Large intestine (tissue), 3 donors: ENCODE measurements around the gene SREK1IP1. TPM values are rescaled to one million over a fixed set of nuclear protein-coding genes. Genes with fewer than 3 reads are reported as not detected.

Source experiments
- DNase-seq, 2 donors: peaks; one replicate each; pipeline versions ENCODE4 v3.0.0 to v3.0.0-alpha.2; 2013
- H3K27ac ChIP-seq: one replicate; pipeline ENCODE4 v1.5.1; 2013; ENCODE audit warnings: low read length
- H3K27me3 ChIP-seq: 2 replicates; pipeline ENCODE4 v1.6.1; 2013; ENCODE audit warnings: low read length; ENCODE audit not compliant: control insufficient read depth, insufficient read depth
- H3K36me3 ChIP-seq: 2 replicates; pipeline ENCODE4 v1.6.1; 2013; ENCODE audit warnings: low read length; ENCODE audit not compliant: control insufficient read depth, insufficient read depth
- H3K4me1 ChIP-seq: one replicate; pipeline ENCODE4 v1.6.1; 2013; ENCODE audit warnings: low read length; ENCODE audit not compliant: control insufficient read depth, insufficient read depth
- H3K4me3 ChIP-seq: one replicate; pipeline ENCODE4 v1.5.1; 2013; ENCODE audit warnings: low read length
- H3K9me3 ChIP-seq: one replicate; pipeline ENCODE4 v1.6.1; 2013; ENCODE audit warnings: mild to moderate bottlenecking, low read depth, low read length, moderate library complexity; ENCODE audit not compliant: control insufficient read depth
- WGBS: methylation state at CpG from one replicate; pipeline ENCODE4 v1.1.5; 2013; ENCODE audit warnings: low lambda C conversion rate; ENCODE audit not compliant: insufficient coverage; 5-methylcytosine and 5-hydroxymethylcytosine counted together
- polyA plus RNA-seq: library from polyadenylated mRNA; unstranded; fragments of 120-200 nt; gene quantifications from one replicate; pipeline ENCODE4 v1.2.1, GENCODE V29; 2013

SREK1IP1 gene
- polyA plus RNA-seq, 1 donor, result 14.7 TPM

DNA sequence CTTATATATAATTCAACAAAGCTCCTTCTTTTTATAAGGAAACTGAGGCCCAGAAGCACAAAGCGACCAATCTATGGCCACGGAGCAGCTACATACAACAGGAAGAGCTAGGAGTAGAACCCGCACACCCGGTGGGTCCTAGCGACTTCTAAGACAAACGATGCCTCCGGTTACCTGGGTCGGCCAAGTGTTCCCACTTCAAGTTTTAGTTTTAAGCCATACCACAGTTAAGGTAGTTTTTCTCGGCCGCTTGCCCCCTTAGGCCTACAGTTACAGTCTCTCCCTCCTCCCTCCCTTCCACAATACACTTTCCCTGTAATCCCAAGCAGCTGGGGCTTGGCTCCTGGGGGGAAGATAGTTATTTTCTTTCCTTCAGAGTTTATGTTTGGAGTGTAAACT, 533 bp downstream of the SREK1IP1 start:
- H3K4me1 ChIP-seq, result peaks cover 24% of the 10 kb centered on the region
- DNase-seq, result no peak

DNA sequence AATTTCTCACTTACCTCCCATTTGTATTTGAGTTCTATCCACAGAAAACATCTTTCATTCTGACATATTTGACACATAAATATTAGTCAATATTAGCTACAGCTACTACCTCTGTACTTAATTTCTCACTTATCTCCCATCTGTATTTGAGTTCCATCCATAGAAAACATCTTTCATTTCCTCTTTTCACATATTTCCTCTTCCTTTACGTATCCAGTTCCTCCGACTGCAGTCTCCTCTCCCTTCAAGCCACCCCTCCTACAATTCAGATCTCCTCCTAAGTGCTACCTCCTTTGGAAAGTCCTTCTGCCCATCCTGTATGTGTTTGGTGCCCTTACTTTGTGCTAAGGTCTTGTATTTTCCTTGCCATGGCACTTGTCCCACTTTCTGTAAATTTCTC, 1.6 kb downstream of the SREK1IP1 start:
- Histone ChIP-seq H3K27ac (no peak overlapping the region), H3K4me3 (peak overlapping the region; percentile 72), H3K4me1 (peaks cover 24% of the 10 kb centered on the region), H3K9me3 (no peaks in the 10 kb centered on the region), H3K36me3 (peaks cover 11% of the 10 kb centered on the region), H3K27me3 (no peaks in the 10 kb centered on the region)
- WGBS, result no CpG with 5 or more reads among the region's 2 CpGs
- DNase-seq, result no peak

More for the DNA sequence above, 533 bp downstream of the SREK1IP1 start:
- H3K27ac ChIP-seq, result peak overlapping the region; percentile 83
- 20% methylated on average over 1 of the region's 10 CpGs for WGBS
- H3K9me3 ChIP-seq, result no peaks in the 10 kb centered on the region
- no peaks in the 10 kb centered on the region for H3K27me3 ChIP-seq
- H3K4me3 ChIP-seq, result peak overlapping the region; percentile 72
- H3K36me3 ChIP-seq, result peaks cover 11% of the 10 kb centered on the region

DNA sequence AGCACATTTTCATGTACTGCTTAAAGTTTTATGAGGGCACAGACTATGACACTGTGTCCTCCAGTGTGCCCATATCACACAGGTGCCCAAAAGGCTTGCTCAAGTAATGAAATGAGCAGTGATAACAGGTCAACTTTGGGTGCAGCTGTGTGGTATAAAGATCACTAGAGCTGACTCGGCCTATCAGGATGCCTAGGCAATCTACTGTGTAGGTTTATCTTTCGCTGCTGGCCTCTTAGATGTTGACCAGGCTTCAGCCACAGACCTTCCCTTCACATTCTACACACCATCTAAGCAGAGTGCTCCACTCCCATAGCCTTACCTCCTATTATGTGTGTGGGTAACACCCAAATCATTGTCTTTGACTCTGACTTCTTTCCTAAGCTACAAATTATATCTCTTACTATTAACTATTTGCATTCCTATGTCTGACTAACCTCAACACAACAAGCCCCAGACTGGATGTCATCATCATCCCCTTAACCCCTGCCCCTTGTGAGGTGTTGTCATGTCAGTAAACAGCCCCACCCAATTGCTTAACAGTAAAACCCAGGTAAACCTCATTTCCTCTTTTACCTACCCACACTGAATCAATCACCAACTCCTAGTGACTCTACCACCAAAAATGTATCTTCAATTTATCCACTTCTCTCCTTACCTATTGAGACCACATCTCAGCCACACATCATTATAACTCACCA, 2.5 kb downstream of the SREK1IP1 start:
- no CpG with 5 or more reads among the region's 2 CpGs for WGBS

DNA sequence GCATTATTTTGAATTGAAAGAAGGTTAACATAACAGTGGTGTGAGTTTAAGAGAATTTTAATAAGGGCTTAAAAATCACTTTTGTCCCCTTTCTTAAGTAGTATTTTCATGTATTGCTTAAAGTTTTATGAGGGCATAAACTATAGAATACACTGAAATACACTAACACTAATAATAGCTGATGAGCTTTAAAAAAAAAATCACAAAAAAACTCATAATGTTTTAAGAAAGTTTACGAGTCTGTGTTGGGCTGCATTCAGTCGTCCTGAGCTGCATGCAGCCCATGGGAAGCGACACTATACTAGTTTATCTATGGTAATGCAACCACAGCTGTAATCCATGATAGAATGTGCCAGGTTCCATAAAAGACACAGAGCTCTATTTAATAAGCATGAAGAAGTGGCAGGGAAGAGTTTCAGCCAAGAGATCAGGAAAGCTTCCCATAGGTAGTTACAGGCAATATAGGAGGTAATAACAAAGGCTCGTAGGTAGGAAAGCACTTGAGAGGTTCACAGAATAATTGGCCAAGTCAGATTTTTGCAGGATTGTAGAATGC, 4.5 kb downstream of the SREK1IP1 start:
- Histone ChIP-seq H3K27ac (no peak overlapping the region), H3K9me3 (no peaks in the 10 kb centered on the region), H3K4me3 (no peak overlapping the region), H3K4me1 (peaks cover 17% of the 10 kb centered on the region), H3K27me3 (no peaks in the 10 kb centered on the region), H3K36me3 (peaks cover 11% of the 10 kb centered on the region)
- DNase-seq, result no peak
- 100% methylated on average over 1 of the region's 4 CpGs for WGBS

More for the DNA sequence above, 2.5 kb downstream of the SREK1IP1 start:
- Histone ChIP-seq H3K27ac (peak overlapping the region; percentile 61), H3K27me3 (no peaks in the 10 kb centered on the region), H3K9me3 (no peaks in the 10 kb centered on the region), H3K4me3 (no peak overlapping the region), H3K4me1 (peaks cover 24% of the 10 kb centered on the region), H3K36me3 (peaks cover 11% of the 10 kb centered on the region)
- DNase-seq, result peak; percentile 24 to 60

DNA sequence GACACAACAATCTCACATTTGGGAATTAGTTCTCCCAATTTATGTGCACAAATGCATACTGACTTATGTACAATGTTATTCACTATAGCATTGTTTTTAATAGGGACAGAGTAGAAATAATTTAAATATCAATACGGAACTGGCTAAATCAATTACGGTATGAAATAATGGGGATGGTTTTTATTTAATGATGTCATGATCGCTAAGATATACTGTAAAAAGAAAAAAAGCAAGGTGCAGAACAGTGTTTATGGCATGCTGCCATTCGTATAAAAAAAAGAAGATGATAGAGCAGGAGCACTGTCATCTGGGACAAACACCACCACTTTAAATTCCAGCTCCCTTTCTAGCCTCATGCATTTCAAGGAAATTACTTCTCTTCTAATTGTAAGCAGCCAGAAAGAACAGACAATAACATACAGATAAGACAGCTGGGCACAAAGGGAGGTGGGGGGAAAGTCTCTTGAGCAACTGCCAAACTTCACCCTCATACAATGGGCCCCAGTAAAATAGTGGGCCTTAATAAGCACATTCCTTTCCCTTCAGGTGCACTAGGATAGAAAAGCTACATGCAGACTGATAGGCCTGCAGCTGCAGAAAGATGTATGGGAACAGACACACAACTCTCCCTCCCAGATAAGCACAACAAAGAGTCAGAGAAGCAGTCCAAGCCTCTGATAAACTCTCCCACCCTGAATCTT, 8.4 kb downstream of the SREK1IP1 start:
- Histone ChIP-seq H3K27me3 (no peaks in the 10 kb centered on the region), H3K4me3 (no peak overlapping the region), H3K27ac (no peak overlapping the region), H3K36me3 (peaks cover 8% of the 10 kb centered on the region), H3K4me1 (no peaks in the 10 kb centered on the region), H3K9me3 (no peaks in the 10 kb centered on the region)
- no peak for DNase-seq
- 88% methylated on average over 2 of the region's 4 CpGs for WGBS

DNA sequence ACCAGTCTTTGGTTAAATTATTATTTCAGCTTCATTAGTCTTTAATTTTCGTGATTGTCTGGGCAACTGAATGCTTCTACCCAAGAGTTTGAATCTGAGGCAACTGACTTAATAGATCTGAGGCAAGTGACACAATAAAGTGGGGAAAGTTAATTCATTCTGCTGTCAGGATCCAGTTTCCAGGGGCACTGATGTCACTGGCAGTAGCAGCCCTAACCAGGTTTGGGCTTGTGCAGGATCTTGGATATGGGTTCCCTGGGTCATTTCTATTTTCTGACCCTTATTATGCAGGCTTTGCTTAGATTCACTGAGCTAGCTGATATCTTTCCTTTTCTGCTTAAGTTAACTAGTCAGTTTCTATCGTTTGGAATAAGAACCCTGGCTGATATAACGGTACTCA, 9.6 kb downstream of the SREK1IP1 start:
- Histone ChIP-seq H3K27ac (no peak overlapping the region), H3K4me3 (no peak overlapping the region), H3K4me1 (no peaks in the 10 kb centered on the region), H3K27me3 (no peaks in the 10 kb centered on the region), H3K9me3 (no peaks in the 10 kb centered on the region), H3K36me3 (peaks cover 6% of the 10 kb centered on the region)
- no peak for DNase-seq
- no CpG with 5 or more reads among the region's 3 CpGs for WGBS

DNA sequence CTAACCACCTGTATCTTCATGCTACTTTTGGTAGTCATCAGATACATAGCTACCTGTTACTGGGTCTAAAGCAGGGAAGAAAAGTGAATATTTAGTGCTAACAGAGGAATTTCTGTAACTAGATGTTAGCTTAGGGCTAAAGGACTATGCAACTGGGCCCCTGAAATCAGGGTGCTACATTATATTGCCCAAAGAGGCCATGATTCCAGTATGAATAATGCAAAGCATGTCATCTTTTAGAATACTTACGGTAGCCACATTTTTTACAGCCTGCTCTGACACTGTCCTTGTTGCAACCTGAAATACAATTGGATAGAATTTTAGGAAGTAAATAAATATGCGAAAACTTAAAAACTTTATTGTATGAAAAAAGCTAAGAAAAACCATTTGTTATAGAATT, 14.4 kb downstream of the SREK1IP1 start:
- WGBS, result no CpG with 5 or more reads among the region's 2 CpGs
- H3K9me3 ChIP-seq, result no peaks in the 10 kb centered on the region
- no peak for DNase-seq
- H3K27ac ChIP-seq, result no peak overlapping the region
- peaks cover 14% of the 10 kb centered on the region for H3K36me3 ChIP-seq
- no peak overlapping the region for H3K4me3 ChIP-seq
- H3K4me1 ChIP-seq, result no peaks in the 10 kb centered on the region
- no peaks in the 10 kb centered on the region for H3K27me3 ChIP-seq

DNA sequence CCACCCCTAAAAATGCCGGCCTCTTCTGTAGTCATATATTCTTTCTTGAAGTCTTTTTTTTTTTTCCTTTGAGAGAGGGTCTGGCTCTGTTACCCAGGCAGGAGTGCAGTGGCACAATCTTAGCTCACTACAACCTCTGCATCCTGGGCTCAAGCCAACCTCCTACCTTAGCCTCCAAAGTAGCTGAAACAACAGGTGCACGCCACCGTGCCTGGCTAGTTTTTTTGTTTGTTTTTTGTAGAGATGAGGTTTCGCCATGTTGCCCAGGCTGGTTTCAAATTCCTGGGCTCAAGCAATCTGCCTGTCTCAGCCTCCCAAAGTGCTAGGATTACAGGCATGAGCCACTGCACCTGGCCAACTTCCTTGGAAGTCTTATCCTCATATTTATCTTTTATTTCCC, 19.1 kb downstream of the SREK1IP1 start:
- Histone ChIP-seq H3K27ac (no peak overlapping the region), H3K27me3 (no peaks in the 10 kb centered on the region), H3K9me3 (no peaks in the 10 kb centered on the region), H3K4me1 (no peaks in the 10 kb centered on the region), H3K36me3 (peaks cover 16% of the 10 kb centered on the region), H3K4me3 (no peak overlapping the region)
- 100% methylated on average over 1 of the region's 4 CpGs for WGBS
- no peak for DNase-seq

DNA sequence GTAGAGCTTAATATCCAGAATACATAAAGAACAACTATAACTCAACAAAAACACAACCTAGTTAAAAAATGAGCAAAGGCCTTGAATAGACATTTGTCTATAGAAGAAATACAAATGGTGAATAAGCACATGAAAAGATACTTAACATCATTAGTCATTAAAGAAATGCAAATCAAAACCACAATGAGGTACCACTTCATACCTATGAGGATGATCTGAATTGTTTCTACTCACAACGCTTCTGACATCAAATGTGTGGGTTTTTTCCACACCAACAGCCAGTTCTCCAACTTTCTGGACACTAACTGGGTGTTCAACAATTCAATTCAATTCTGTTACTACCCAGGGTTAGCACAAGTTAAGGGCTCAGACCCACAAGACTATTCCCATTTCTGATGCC, 22.0 kb downstream of the SREK1IP1 start:
- Histone ChIP-seq H3K27me3 (no peaks in the 10 kb centered on the region), H3K36me3 (peaks cover 13% of the 10 kb centered on the region), H3K27ac (no peak overlapping the region), H3K4me1 (no peaks in the 10 kb centered on the region), H3K9me3 (no peaks in the 10 kb centered on the region), H3K4me3 (no peak overlapping the region)
- WGBS, result no CpG with 5 or more reads among the region's 1 CpG
- no peak for DNase-seq

DNA sequence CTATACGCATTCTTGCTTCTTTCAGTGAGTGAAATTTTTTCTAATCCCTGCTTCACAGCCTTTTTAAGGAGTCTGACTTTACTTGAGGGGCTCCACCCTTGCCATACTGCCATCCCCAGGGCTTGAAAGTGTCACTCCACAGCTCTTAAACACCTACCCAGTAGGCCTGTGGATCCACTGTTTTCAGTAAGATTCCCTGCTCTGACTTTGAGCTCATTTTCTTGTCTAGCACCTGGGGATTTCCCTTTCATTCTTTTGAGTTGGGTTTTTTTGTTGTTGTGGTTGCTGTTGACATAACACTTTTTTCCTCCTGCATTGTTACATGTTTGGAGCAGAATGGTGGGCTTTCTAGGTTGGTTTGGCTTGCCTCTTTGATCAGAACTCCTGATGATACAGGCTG, 23.6 kb downstream of the SREK1IP1 start:
- Histone ChIP-seq H3K9me3 (no peaks in the 10 kb centered on the region), H3K27ac (no peak overlapping the region), H3K4me1 (no peaks in the 10 kb centered on the region), H3K4me3 (no peak overlapping the region), H3K27me3 (no peaks in the 10 kb centered on the region), H3K36me3 (peaks cover 16% of the 10 kb centered on the region)
- DNase-seq, result no peak
- WGBS, result 83% methylated on average over 1 of the region's 1 CpG
